Measurements from ENCODE around the gene IL23R. TPM values are rescaled to one million over a fixed set of nuclear protein-coding genes. Genes with fewer than 3 reads are reported as not detected.

Gene IL23R
- polyA plus RNA-seq, 1 donor, result 1.1 TPM

DNA sequence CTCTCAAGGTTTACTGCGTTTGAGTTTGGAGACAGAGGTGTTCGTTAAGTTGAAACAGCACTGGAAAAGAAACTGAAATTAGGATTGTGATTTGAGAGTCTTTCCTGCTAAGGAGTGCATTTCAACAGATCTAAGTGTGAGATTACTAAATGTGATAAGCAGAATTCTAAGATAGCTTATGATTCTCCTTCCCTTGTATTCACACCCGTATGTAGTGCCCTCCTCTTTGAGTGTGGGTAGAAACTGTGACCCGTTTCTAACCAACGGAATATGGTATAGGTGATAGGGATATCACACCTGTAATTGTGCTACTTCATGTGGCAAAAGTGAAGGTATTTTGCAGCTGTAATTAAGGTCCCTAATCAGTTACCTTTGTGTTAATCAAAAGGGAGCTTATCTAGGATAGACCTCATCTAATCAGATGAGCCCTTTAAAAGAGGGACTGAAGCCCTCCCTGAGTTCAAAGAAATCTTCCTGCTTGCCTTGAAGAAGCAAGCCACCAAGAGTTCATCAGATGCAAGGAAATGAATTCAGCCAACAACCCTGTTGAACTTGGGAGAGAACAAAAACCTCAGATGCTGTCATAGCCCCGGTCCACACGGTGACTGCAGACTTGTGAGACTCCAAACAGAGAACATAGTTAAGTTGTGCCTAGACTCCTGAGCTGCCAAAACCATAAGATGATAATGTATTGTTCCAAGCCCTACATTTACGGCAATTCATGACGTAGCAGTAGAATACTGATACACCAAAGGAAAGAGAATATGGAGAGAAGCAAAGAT, 128.8 kb downstream of the IL23R start:
- H3K36me3 ChIP-seq (ENCODE audit: control insufficient read depth, insufficient read depth, low read length), result no peaks in the 10 kb centered on the region
- no peak overlapping the region for H3K4me3 ChIP-seq (ENCODE audit: low read length)
- H3K27me3 ChIP-seq (ENCODE audit: control insufficient read depth, insufficient read depth, low read length), result no peaks in the 10 kb centered on the region
- WGBS (ENCODE audit: insufficient coverage, low lambda C conversion rate), result 100% methylated on average over 3 of the region's 9 CpGs
- H3K27ac ChIP-seq (ENCODE audit: low read length), result no peak overlapping the region
- no peak for DNase-seq
- no peaks in the 10 kb centered on the region for H3K9me3 ChIP-seq (ENCODE audit: control insufficient read depth, low read depth, low read length)
- no peaks in the 10 kb centered on the region for H3K4me1 ChIP-seq (ENCODE audit: control insufficient read depth, insufficient read depth, low read length)

DNA sequence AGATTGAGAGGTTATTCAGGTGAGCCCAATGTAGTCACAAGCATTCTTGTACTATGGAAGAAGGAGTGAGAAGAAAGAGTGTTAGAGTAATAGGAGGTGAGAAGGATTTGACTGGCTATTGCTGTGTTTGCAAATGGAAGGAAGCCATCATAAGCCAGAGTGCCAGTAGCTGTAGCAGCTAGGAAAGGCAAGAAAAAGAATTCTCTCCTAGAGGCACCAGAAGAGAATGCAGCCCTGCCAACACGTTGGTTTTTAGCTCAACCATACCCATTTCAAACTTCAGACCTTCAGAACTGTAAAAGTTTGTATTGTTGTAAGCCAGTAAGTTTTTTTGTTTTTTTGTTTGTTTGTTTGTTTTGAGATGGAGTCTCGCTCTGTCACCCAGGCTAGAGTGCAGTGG, 132.5 kb downstream of the IL23R start:
- Histone ChIP-seq H3K36me3 (ENCODE audit: control insufficient read depth, insufficient read depth, low read length) (no peaks in the 10 kb centered on the region), H3K4me3 (ENCODE audit: low read length) (no peak overlapping the region), H3K4me1 (ENCODE audit: control insufficient read depth, insufficient read depth, low read length) (no peaks in the 10 kb centered on the region), H3K9me3 (ENCODE audit: control insufficient read depth, low read depth, low read length) (no peaks in the 10 kb centered on the region), H3K27ac (ENCODE audit: low read length) (no peak overlapping the region), H3K27me3 (ENCODE audit: control insufficient read depth, insufficient read depth, low read length) (no peaks in the 10 kb centered on the region)
- WGBS (ENCODE audit: insufficient coverage, low lambda C conversion rate), result no CpG with 5 or more reads among the region's 2 CpGs
- DNase-seq, result no peak

DNA sequence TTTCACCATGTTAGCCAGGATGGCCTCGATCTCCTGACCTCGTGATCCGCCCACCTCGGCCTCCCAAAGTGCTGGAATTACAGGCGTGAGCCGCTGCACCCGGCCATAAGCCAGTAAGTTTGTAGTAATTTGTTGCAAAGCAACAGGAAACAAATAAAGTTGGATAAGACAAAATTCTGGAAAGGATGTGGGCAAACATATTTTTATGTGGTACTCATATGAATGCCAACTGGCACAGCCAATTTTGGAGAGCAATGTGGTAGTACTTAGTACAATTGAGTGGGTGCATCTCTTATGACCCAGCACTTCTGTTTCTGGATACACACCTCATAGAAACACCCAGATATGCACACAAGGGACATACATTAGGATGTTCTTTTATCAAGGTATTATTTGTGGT, 133.0 kb downstream of the IL23R start:
- no CpG with 5 or more reads among the region's 7 CpGs for WGBS (ENCODE audit: insufficient coverage, low lambda C conversion rate)
- Histone ChIP-seq H3K4me1 (ENCODE audit: control insufficient read depth, insufficient read depth, low read length) (no peaks in the 10 kb centered on the region), H3K9me3 (ENCODE audit: control insufficient read depth, low read depth, low read length) (no peaks in the 10 kb centered on the region)

DNA sequence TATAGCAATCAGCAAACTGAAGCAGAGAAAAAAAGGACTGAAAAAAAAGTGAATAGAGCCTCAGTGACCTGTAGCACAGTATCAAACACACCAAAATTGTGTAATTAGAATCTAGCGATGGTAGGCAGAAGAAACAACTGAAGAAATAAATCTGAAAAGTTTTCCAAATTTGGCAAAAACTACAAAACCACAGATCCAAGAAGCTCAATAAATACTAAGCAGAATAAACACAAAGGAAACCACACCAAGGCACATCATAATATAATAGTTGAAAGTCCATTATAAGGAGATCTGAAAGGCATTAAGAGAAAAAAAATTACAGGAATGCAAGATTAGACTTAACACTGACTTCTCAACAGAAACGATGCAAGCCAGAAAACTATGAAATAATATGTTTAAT, 134.3 kb downstream of the IL23R start:
- no peaks in the 10 kb centered on the region for H3K9me3 ChIP-seq (ENCODE audit: control insufficient read depth, low read depth, low read length)
- no peaks in the 10 kb centered on the region for H3K27me3 ChIP-seq (ENCODE audit: control insufficient read depth, insufficient read depth, low read length)
- no peak overlapping the region for H3K27ac ChIP-seq (ENCODE audit: low read length)
- DNase-seq, result no peak
- no peak overlapping the region for H3K4me3 ChIP-seq (ENCODE audit: low read length)
- no peaks in the 10 kb centered on the region for H3K36me3 ChIP-seq (ENCODE audit: control insufficient read depth, insufficient read depth, low read length)
- 54% methylated on average over 1 of the region's 2 CpGs for WGBS (ENCODE audit: insufficient coverage, low lambda C conversion rate)
- H3K4me1 ChIP-seq (ENCODE audit: control insufficient read depth, insufficient read depth, low read length), result no peaks in the 10 kb centered on the region

More for the DNA sequence above, 133.0 kb downstream of the IL23R start:
- no peaks in the 10 kb centered on the region for H3K27me3 ChIP-seq (ENCODE audit: control insufficient read depth, insufficient read depth, low read length)
- no peak overlapping the region for H3K4me3 ChIP-seq (ENCODE audit: low read length)
- no peak overlapping the region for H3K27ac ChIP-seq (ENCODE audit: low read length)
- H3K36me3 ChIP-seq (ENCODE audit: control insufficient read depth, insufficient read depth, low read length), result no peaks in the 10 kb centered on the region
- DNase-seq, result no peak

DNA sequence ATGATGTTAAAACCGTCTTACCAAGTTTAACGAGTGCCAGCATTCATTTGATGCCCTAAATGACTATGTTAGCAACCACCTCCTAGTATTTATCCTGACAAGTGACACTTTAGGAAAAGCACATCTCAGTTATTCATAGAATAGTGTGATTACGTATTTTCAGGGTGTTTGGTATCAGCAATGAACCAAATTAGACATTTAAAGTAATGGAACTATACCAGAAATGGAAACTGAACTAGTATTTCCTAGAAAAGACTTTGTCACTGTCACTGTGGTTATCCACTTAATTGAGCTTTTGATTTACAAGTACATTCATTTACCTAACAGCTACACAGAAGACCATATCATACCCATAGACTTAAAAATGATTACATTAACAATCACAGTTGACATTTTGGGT, 137.8 kb downstream of the IL23R start:
- Histone ChIP-seq H3K4me1 (ENCODE audit: control insufficient read depth, insufficient read depth, low read length) (no peaks in the 10 kb centered on the region), H3K9me3 (ENCODE audit: control insufficient read depth, low read depth, low read length) (no peaks in the 10 kb centered on the region), H3K27me3 (ENCODE audit: control insufficient read depth, insufficient read depth, low read length) (peaks cover 16% of the 10 kb centered on the region), H3K36me3 (ENCODE audit: control insufficient read depth, insufficient read depth, low read length) (no peaks in the 10 kb centered on the region), H3K4me3 (ENCODE audit: low read length) (no peak overlapping the region), H3K27ac (ENCODE audit: low read length) (no peak overlapping the region)
- WGBS (ENCODE audit: insufficient coverage, low lambda C conversion rate), result 90% methylated on average over 1 of the region's 3 CpGs
- DNase-seq, result no peak

DNA sequence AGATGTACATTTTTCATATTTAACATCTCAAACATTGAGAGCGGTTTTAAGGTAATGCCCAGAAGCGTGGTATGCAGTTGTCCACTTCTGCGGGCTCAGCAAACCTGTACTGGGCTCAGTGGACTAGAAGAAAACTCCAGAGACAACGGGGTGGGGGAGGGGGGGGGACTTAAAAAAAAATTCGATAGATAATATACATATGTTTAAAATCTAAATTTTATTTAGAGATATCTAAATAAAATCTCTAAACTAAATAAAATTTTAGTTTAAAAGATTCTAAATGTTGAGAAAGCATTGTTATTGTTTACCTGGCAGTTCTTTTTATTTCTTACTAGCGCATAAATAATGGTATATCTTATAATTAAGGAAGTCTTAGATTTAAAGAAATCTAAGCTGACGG, 140.3 kb downstream of the IL23R start:
- Histone ChIP-seq H3K36me3 (ENCODE audit: control insufficient read depth, insufficient read depth, low read length) (no peaks in the 10 kb centered on the region), H3K4me1 (ENCODE audit: control insufficient read depth, insufficient read depth, low read length) (no peaks in the 10 kb centered on the region), H3K27ac (ENCODE audit: low read length) (no peak overlapping the region), H3K27me3 (ENCODE audit: control insufficient read depth, insufficient read depth, low read length) (peaks cover 16% of the 10 kb centered on the region), H3K9me3 (ENCODE audit: control insufficient read depth, low read depth, low read length) (no peaks in the 10 kb centered on the region), H3K4me3 (ENCODE audit: low read length) (no peak overlapping the region)
- 100% methylated on average over 1 of the region's 7 CpGs for WGBS (ENCODE audit: insufficient coverage, low lambda C conversion rate)
- DNase-seq, result no peak

DNA sequence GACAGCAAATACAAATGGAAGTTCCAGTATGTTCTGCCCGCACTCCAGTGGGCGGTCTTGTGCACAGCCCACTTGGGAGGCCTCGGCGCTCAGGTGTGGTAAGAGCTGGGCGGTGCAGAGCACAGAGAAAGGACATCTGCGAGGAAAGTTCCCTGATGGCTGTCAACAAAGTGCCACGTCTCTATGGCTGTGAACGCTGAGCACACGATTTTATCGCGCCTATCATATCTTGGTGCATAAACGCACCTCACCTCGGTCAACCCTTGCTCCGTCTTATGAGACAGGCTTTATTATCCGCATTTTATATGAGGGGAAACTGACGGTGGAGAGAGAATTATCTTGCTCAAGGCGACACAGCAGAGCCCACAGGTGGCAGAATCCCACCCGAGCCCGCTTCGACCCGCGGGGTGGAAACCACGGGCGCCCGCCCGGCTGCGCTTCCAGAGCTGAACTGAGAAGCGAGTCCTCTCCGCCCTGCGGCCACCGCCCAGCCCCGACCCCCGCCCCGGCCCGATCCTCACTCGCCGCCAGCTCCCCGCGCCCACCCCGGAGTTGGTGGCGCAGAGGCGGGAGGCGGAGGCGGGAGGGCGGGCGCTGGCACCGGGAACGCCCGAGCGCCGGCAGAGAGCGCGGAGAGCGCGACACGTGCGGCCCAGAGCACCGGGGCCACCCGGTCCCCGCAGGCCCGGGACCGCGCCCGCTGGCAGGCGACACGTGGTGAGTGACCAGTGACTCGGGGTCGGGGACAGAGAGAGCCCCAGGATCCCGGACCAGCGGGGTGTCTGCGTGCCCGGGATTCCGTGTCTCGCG, 141.2 kb downstream of the IL23R start, which contains the start of gene IL12RB2:
Gene IL12RB2, plus strand, starts transcription at position 623 of the 810 bp plus-strand sequence. CDS start 12,496 bp downstream, outside the sequence.
- peaks cover 16% of the 10 kb centered on the region for H3K27me3 ChIP-seq (ENCODE audit: control insufficient read depth, insufficient read depth, low read length)
- no peak within 1 kb of the TSS for H3K27ac ChIP-seq (ENCODE audit: low read length)
- no peaks in the 10 kb centered on the region for H3K4me1 ChIP-seq (ENCODE audit: control insufficient read depth, insufficient read depth, low read length)
- peak within 1 kb of the TSS; percentile 33 for H3K4me3 ChIP-seq (ENCODE audit: low read length)
- no peaks in the 10 kb centered on the region for H3K9me3 ChIP-seq (ENCODE audit: control insufficient read depth, low read depth, low read length)
- WGBS (ENCODE audit: insufficient coverage, low lambda C conversion rate), result no CpG with 5 or more reads among the region's 75 CpGs
- peak; percentile 16 to 62 for DNase-seq
- H3K36me3 ChIP-seq (ENCODE audit: control insufficient read depth, insufficient read depth, low read length), result no peaks in the 10 kb centered on the region

DNA sequence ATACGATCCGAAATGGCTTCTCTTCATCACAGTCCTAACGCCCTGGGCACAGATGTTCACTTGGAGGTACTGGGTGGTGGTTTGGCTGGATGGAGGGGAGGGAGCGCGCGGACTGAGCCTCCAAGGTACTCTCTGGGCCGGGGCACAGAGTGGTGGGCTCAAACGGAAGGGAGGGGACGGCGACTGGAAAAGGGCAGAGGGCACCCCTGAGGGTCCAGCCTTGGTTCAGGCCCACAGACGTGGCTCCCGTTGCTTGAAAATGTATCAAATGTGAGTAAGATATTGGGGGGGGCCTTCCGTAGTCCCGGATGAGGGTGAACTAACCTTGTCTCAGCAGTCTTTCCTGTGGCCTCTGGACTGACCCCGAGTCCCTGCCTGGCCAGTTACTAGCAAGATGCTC, 141.9 kb downstream of the IL23R start:
- Histone ChIP-seq H3K9me3 (ENCODE audit: control insufficient read depth, low read depth, low read length) (no peaks in the 10 kb centered on the region), H3K4me1 (ENCODE audit: control insufficient read depth, insufficient read depth, low read length) (no peaks in the 10 kb centered on the region), H3K27me3 (ENCODE audit: control insufficient read depth, insufficient read depth, low read length) (peaks cover 16% of the 10 kb centered on the region), H3K27ac (ENCODE audit: low read length) (no peak overlapping the region), H3K36me3 (ENCODE audit: control insufficient read depth, insufficient read depth, low read length) (no peaks in the 10 kb centered on the region), H3K4me3 (ENCODE audit: low read length) (peak overlapping the region; percentile 12)
- WGBS (ENCODE audit: insufficient coverage, low lambda C conversion rate), result 40% methylated on average over 1 of the region's 15 CpGs
- DNase-seq, result no peak

Other genes with a start within 250 kb of the IL23R start
- gene DNAI4, start 241.6 kb upstream of the IL23R start, polyA plus RNA-seq, result 3.6 TPM
- gene MIER1, start 241.5 kb upstream of the IL23R start, polyA plus RNA-seq, result 38.7 TPM
- 56.0 TPM for gene SLC35D1, start 112.3 kb upstream of the IL23R start, polyA plus RNA-seq
- gene C1orf141, start 31.5 kb upstream of the IL23R start, polyA plus RNA-seq, result 0.22 TPM
- gene IL12RB2, start 141.4 kb downstream of the IL23R start, polyA plus RNA-seq, result 1.1 TPM

All from large intestine (tissue), 3 donors.